Uterus (tissue), 4 donors: Measurements from ENCODE around the gene RNU7-1. TPM values are rescaled to one million over a fixed set of nuclear protein-coding genes. Genes with fewer than 3 reads are reported as not detected.

ENCODE experiments used
- DNase-seq, 2 donors: peaks; one replicate each; pipeline ENCODE4 v3.0.0-alpha.2; 2019 to 2020
- H3K27ac ChIP-seq, 2 donors: fragments of 200-600 bp; sonication (generic); 1 replicate in 1 of 2; 2 replicates in 1 of 2; pipeline ENCODE4 v1.5.1; 2016 to 2018
- H3K27me3 ChIP-seq, 2 donors: fragments of 200-600 bp; sonication (generic); one replicate each; pipeline ENCODE4 v1.5.1; 2018 to 2019; ENCODE audit warnings: control low read depth in 1 of 2
- H3K36me3 ChIP-seq, 2 donors: fragments of 200-600 bp; sonication (generic); one replicate each; pipeline ENCODE4 v1.5.1; 2019; ENCODE audit warnings: control low read depth in 1 of 2
- H3K4me1 ChIP-seq, 2 donors: fragments of 200-600 bp; sonication (generic); one replicate each; pipeline ENCODE4 v1.5.1; 2018 to 2019; ENCODE audit warnings: control low read depth in 1 of 2
- H3K4me3 ChIP-seq, 2 donors: fragments of 200-600 bp; sonication (generic); 1 replicate in 1 of 2; 2 replicates in 1 of 2; pipeline ENCODE4 v1.5.1; 2018 to 2019; ENCODE audit warnings: mild to moderate bottlenecking in 1 of 2
- H3K9me3 ChIP-seq, 2 donors: fragments of 200-600 bp; sonication (generic); one replicate each; pipeline ENCODE4 v1.5.1; 2019; ENCODE audit warnings: control low read depth in 1 of 2
- POLR2A ChIP-seq, 2 donors: fragments of 450-650 bp; IDR thresholded peaks; one replicate each; pipeline ENCODE4 v1.6.1; 2016; ENCODE audit warnings: antibody characterized with exemption in 2 of 2, mild to moderate bottlenecking in 1 of 2, moderate library complexity in 1 of 2
- intact Hi-C: fragments of 100-400 bp; cut with DNase I; formaldehyde crosslinking; loops from one replicate; pipeline ENCODE4 v1.15.1; 2023; ENCODE audit warnings: low total_unique reads
- total RNA-seq, 4 donors: library from RNA; depleted of rRNA in 3 of 4; stranded (reverse); fragments of >200 nt in 3 of 4; gene quantifications; one replicate each; pipeline versions ENCODE4 v1.1.0 to v1.2.4, GENCODE V29; 2014 to 2023
- TF ChIP-seq, protein P1 (sequence below), 4 experiments: fragments of 200-600 bp in 2 of 4; fragments of 450-650 bp in 2 of 4; sonication (generic) in 2 of 4; IDR thresholded peaks; one replicate each; pipeline ENCODE4 v1.5.1; 2016 to 2019; ENCODE audit warnings: antibody characterized with exemption in 4 of 4, mild to moderate bottlenecking in 2 of 4, moderate library complexity in 1 of 4
- donor health status: DM: yes; HTN: yes; CAD: no.

RNU7-1 gene
- total RNA-seq, 4 donors from 2014 or later = not detected

DNA sequence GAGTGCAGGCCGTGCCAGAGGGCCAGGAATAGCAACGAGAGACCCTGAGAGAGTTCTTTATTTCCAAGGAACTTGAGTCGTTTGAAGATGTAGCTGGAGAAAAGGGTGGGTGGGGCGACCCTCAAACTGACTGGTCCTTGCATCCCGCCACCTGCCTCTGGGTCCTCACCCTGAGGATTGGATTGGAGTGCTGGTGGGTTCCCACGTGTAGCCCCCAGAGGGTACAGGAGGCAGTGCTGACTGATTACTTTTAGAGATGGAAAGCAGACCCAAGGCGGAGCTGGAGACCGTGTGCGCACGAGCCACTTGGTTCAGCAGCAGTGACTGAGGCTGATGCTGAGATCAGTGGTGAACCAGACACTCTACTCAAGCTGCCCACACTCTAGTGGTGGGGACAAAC lies 34.0 kb downstream of the RNU7-1 start:
- no peaks in the 10 kb centered on the region for H3K9me3 ChIP-seq
- H3K27me3 ChIP-seq = no peaks in the 10 kb centered on the region
- no peaks in the 10 kb centered on the region for H3K36me3 ChIP-seq
- H3K4me3 ChIP-seq = no peak overlapping the region
- TF ChIP-seq POLR2A (IDR thresholded peaks at IDR 0.05) = no peak
- TF ChIP-seq, protein P1, sequence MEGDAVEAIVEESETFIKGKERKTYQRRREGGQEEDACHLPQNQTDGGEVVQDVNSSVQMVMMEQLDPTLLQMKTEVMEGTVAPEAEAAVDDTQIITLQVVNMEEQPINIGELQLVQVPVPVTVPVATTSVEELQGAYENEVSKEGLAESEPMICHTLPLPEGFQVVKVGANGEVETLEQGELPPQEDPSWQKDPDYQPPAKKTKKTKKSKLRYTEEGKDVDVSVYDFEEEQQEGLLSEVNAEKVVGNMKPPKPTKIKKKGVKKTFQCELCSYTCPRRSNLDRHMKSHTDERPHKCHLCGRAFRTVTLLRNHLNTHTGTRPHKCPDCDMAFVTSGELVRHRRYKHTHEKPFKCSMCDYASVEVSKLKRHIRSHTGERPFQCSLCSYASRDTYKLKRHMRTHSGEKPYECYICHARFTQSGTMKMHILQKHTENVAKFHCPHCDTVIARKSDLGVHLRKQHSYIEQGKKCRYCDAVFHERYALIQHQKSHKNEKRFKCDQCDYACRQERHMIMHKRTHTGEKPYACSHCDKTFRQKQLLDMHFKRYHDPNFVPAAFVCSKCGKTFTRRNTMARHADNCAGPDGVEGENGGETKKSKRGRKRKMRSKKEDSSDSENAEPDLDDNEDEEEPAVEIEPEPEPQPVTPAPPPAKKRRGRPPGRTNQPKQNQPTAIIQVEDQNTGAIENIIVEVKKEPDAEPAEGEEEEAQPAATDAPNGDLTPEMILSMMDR (IDR thresholded peaks at IDR 0.05) = no peak
- intact Hi-C loops = no loop called here
- no peaks in the 10 kb centered on the region for H3K4me1 ChIP-seq
- DNase-seq = no peak
- H3K27ac ChIP-seq = no peak overlapping the region

DNA sequence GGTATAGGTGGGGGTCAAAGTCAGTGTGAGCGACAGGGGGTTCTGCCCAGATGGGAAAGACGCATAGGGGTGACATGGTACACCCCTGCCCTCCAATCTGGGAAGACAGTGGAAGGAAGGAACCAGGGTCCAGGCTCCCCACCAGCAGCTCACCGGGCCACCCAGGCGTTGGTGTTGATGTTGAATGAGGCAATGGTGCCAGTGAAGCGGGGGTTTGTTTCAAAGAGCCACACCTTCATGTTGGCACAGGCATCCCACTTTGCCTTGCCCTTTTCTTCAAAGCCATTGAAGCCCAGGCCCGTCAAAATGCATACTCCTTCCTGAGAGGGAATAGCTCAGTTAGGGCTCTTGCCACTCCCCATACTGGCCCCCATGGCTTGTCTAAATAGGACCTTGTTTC lies 34.6 kb downstream of the RNU7-1 start:
- intact Hi-C loops = no loop called here
- Histone ChIP-seq H3K9me3 (no peaks in the 10 kb centered on the region), H3K27me3 (no peaks in the 10 kb centered on the region), H3K36me3 (no peaks in the 10 kb centered on the region), H3K4me1 (no peaks in the 10 kb centered on the region), H3K27ac (no peak overlapping the region), H3K4me3 (no peak overlapping the region)
- DNase-seq = no peak
- TF ChIP-seq, protein P1 (IDR thresholded peaks at IDR 0.05) = no peak
- no peak for TF ChIP-seq POLR2A (IDR thresholded peaks at IDR 0.05)

GRCh38 chr12:6978611-6979011 lies 35.0 kb downstream of the RNU7-1 start:
- intact Hi-C loops = no loop called here
- Histone ChIP-seq H3K36me3 (no peaks in the 10 kb centered on the region), H3K4me1 (no peaks in the 10 kb centered on the region), H3K9me3 (no peaks in the 10 kb centered on the region), H3K27me3 (no peaks in the 10 kb centered on the region), H3K27ac (no peak overlapping the region), H3K4me3 (no peak overlapping the region)
- no peak for DNase-seq
- TF ChIP-seq, protein P1 (IDR thresholded peaks at IDR 0.05) = no peak
- TF ChIP-seq POLR2A (IDR thresholded peaks at IDR 0.05) = no peak

DNA sequence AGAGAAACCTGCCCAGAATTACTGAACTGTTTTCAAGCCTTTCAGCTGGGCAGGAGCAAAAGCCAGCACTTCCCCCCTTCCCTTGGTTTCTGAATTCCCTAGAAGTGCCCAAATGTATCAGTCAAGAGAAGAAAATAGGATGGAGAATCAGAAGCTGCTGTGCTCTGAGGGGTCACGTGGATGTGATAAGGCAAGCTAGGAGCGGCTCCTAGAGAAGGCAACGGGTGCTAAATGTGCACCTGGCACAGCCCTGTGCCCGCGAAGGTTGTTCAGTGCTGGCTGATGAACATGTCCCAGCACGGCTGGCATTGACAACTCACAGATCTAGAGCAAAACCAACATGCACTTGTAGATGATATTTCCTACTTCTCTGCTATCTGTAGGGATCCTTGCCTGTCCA lies 35.4 kb downstream of the RNU7-1 start:
- Histone ChIP-seq H3K9me3 (no peaks in the 10 kb centered on the region), H3K4me3 (no peak overlapping the region), H3K27ac (no peak overlapping the region), H3K36me3 (no peaks in the 10 kb centered on the region), H3K27me3 (no peaks in the 10 kb centered on the region), H3K4me1 (no peaks in the 10 kb centered on the region)
- DNase-seq = no peak
- intact Hi-C loops = no loop called here
- TF ChIP-seq POLR2A (IDR thresholded peaks at IDR 0.05) = no peak
- TF ChIP-seq, protein P1 (IDR thresholded peaks at IDR 0.05) = no peak

DNA sequence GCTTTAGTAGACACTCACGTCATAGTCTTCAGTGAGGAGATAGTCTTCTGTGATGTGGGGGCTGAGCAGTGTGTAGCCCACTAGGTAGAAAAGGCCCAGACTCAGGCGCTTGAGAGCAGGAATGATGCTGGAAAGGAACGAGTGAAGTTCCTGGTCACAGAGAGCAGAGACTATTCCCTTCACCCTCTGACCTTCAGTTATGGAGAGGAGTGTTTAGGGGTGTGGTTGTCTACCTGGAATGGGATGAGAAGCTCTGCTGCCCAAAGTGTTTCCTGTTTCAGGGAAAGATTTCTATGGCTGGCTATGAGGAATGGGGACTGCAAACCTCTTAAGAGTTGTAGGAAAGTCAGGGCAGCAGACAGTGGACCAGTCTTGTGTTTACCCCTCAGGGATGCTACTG lies 35.8 kb downstream of the RNU7-1 start:
- Histone ChIP-seq H3K27me3 (no peaks in the 10 kb centered on the region), H3K9me3 (no peaks in the 10 kb centered on the region), H3K27ac (no peak overlapping the region), H3K4me3 (no peak overlapping the region), H3K36me3 (no peaks in the 10 kb centered on the region), H3K4me1 (no peaks in the 10 kb centered on the region)
- DNase-seq = no peak
- TF ChIP-seq, protein P1 (IDR thresholded peaks at IDR 0.05) = no peak
- no peak for TF ChIP-seq POLR2A (IDR thresholded peaks at IDR 0.05)
- intact Hi-C loops = no loop called here
